BJ (cell line): ENCODE results near the gene CPOX. TPM values are rescaled to one million over a fixed set of nuclear protein-coding genes. Genes with fewer than 3 reads are reported as not detected.

ENCODE experiments used
- CTCF ChIA-PET: fragments of 350-600 bp; formaldehyde crosslinking; extraction: SDS; loops from one replicate; lab custom pipeline; 2021; ENCODE audit warnings: antibody characterized with exemption, inconsistent platforms; lab: Yijun Ruan, JAX
- POLR2A ChIA-PET: fragments of 300-600 bp; sonication (Branson Sonifier 250); formaldehyde crosslinking; extraction: SDS; loops from one replicate; lab custom pipeline; 2021; ENCODE audit warnings: antibody characterized with exemption; lab: Charles Lee
- DNase-seq: peaks from one replicate; pipeline ENCODE4 v3.0.0-alpha.2; 2011; ENCODE audit warnings: low read depth
- H3K27me3 ChIP-seq: 2 replicates; pipeline ENCODE4 v1.6.0; 2011; ENCODE audit warnings: low read length; ENCODE audit not compliant: control insufficient read depth, insufficient read depth
- H3K36me3 ChIP-seq: 2 replicates; pipeline ENCODE4 v1.5.1; 2011; ENCODE audit warnings: low read length; ENCODE audit not compliant: control insufficient read depth, insufficient read depth
- H3K4me3 ChIP-seq: 2 replicates; pipeline ENCODE4 v1.5.1; 2011; ENCODE audit warnings: low read depth, mild to moderate bottlenecking, control low read depth, low read length
- polyA plus RNA-seq: library from polyadenylated mRNA; depleted of rRNA; stranded (reverse); fragments of >200 nt; gene quantifications from 2 replicates; pipeline ENCODE4 v1.2.3, GENCODE V29; 2011
- TF ChIP-seq, protein P1 (sequence below): IDR thresholded peaks from 2 replicates; pipeline ENCODE4 v1.5.1; 2011; ENCODE audit warnings: low read depth, mild to moderate bottlenecking, control low read depth, inconsistent platforms, low read length, moderate library complexity; ENCODE audit not compliant: insufficient read depth

CPOX gene
- polyA plus RNA-seq, 1 experiment = 11.1 TPM

DNA sequence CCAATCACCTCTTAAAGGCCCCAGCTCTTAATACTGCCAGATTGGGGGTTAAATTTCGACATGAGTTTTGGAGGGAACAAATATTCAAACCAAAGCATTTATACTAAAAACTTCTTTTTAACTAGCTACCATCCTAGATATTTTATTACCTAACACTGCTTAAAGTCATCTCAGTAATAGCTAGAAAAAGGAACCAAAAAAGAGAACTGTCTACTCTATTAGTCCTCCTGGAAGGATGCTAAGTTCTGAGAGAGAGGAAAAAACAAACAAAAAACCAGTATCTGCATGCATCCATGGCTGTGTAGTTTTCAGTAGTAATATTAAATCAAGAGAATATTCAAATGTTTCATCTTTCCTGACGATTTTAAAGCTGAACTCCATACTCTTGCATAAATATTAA is 5.8 kb downstream of the CPOX start:
- Histone ChIP-seq H3K4me3 (no peak overlapping the region), H3K36me3 (peaks cover 1% of the 10 kb centered on the region), H3K27me3 (no peaks in the 10 kb centered on the region)
- DNase-seq = no peak
- ChIA-PET CTCF (interaction anchor here (0.6 to 1.5 kb wide), 3 partner anchors 17 to 171 kb away, joined by 3 to 4 read pairs (median 3); no protein-coding TSS in a partner anchor), POLR2A (no interaction called here)
- TF ChIP-seq, protein P1, sequence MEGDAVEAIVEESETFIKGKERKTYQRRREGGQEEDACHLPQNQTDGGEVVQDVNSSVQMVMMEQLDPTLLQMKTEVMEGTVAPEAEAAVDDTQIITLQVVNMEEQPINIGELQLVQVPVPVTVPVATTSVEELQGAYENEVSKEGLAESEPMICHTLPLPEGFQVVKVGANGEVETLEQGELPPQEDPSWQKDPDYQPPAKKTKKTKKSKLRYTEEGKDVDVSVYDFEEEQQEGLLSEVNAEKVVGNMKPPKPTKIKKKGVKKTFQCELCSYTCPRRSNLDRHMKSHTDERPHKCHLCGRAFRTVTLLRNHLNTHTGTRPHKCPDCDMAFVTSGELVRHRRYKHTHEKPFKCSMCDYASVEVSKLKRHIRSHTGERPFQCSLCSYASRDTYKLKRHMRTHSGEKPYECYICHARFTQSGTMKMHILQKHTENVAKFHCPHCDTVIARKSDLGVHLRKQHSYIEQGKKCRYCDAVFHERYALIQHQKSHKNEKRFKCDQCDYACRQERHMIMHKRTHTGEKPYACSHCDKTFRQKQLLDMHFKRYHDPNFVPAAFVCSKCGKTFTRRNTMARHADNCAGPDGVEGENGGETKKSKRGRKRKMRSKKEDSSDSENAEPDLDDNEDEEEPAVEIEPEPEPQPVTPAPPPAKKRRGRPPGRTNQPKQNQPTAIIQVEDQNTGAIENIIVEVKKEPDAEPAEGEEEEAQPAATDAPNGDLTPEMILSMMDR = no peak

DNA sequence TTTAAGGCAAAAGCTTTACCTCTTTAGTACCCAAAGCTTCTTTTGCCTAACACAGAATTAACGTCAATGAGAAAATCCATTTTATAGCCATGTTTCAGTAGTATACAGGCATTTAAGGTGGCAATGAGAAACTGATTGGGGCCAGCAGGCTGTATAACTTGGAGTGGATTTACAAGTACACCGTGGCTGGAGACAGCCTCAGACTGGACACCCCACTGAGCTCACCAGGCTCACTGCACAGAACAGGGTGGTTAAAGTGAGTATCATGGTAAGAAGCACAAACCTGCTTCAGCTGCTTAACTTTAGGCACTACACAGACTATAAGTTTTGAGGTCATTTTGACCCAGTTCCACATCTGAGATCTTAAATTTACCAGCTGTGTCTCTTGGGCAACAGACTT is 8.9 kb downstream of the CPOX start:
- no peak for DNase-seq
- H3K36me3 ChIP-seq = peaks cover 2% of the 10 kb centered on the region
- no peaks in the 10 kb centered on the region for H3K27me3 ChIP-seq
- ChIA-PET POLR2A (no interaction called here), CTCF (interaction anchor here (0.6 to 1.9 kb wide), 3 partner anchors 12 to 207 kb away, joined by 3 to 9 read pairs (median 3); no protein-coding TSS in a partner anchor)
- no peak overlapping the region for H3K4me3 ChIP-seq
- TF ChIP-seq, protein P1 = no peak

DNA sequence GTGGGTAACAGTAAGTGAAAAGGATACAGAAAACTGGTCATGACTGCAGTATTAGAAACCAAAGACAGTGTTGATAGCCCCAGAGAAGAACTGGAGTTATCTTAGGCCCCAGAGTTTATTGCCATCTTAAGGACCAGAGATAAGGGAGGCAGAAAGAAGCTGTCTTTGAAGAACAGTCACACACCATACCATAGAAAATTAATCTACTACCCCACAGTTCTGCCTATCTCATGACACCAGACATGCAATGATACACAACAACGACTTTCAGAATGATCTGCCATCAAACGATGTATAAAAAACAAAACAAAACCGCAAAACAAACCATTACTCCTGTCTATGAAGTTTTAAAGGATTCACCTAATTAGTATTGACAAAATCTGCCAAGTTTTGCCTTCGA is 9.6 kb downstream of the CPOX start:
- no peaks in the 10 kb centered on the region for H3K27me3 ChIP-seq
- POLR2A ChIA-PET = no interaction called here

DNA sequence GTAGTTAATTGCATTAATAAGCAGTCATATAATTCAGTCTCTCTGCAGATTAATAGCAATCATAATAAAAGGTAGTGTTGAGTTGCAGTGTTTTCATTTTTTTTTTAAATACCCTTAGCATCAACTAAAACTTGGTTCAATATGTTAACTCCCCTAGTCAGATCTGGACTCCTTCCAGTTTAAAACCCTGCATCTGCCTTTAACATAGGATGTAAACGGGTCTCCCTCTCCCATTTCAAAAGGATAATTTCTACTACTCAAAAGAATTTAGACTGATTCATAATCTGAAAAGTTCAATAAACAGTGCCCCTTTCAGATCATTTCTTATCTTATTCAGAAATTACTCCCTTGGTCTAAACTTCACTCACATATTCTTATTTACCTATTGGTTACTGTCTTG is 11.4 kb downstream of the CPOX start:
- ChIA-PET CTCF (interaction anchor here (1.5 kb wide), 1 partner anchor 16 kb away, joined by 3 read pairs; no protein-coding TSS in a partner anchor), POLR2A (no interaction called here)
- DNase-seq = no peak
- Histone ChIP-seq H3K36me3 (peaks cover 2% of the 10 kb centered on the region), H3K27me3 (no peaks in the 10 kb centered on the region), H3K4me3 (no peak overlapping the region)
- TF ChIP-seq, protein P1 = no peak

More for the DNA sequence above, 9.6 kb downstream of the CPOX start:
- TF ChIP-seq, protein P1 = no peak
- H3K36me3 ChIP-seq = peaks cover 2% of the 10 kb centered on the region
- DNase-seq = no peak
- CTCF ChIA-PET = no interaction called here
- H3K4me3 ChIP-seq = no peak overlapping the region

DNA sequence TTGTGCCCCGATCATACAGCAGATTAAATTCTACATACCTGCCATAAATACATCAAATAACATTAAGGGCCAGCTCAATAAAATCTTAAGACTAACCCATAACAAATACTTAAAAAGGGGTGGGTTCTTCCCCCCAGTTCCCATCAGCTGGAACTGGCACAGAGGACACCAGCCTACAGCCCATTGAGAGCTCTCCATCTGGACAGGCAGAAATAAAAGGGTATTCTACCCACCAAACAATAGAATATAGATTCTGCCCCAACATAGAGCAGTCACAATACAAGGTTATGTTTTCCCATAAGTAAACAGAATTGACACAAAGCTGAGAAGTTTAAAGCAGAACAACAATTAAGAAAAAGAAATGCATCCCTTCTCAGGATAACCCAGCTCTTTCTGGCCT is 11.9 kb downstream of the CPOX start:
- TF ChIP-seq, protein P1 = no peak
- ChIA-PET CTCF (interaction anchor here (1.0 to 1.5 kb wide), 3 partner anchors 15 to 20 kb away, joined by 3 to 5 read pairs (median 3); no protein-coding TSS in a partner anchor), POLR2A (no interaction called here)
- H3K27me3 ChIP-seq = no peaks in the 10 kb centered on the region
- H3K4me3 ChIP-seq = no peak overlapping the region
- peaks cover 2% of the 10 kb centered on the region for H3K36me3 ChIP-seq
- no peak for DNase-seq
